GM21576 (cell line): Measurements from ENCODE around the gene DISC1.
"Not testable (repeated sequence)": the region's sequence is repeated elsewhere in the genome, so short reads cannot be mapped to it uniquely, and the experiment has no call there.

Experiments
- ATAC-seq: cut with Tn5 transposase; IDR thresholded peaks from one replicate; pipeline ENCODE4 v1.9.1; 2021; ENCODE audit warnings: mild to moderate bottlenecking, moderate library complexity; ENCODE audit not compliant: unreplicated experiment

Gene DISC1

GRCh38 chr1:231626535-231626950 lies at the start of gene DISC1:
Gene DISC1 (plus strand): TSS chr1:231626790. CDS start chr1:231626868, 78 bp downstream.
- ATAC-seq, result peak; percentile 42

GRCh38 chr1:231576804-231577718 lies 49.5 kb upstream of the DISC1 start:
- ATAC-seq, result no peak

- ATAC-seq, result no peak
Observed at GRCh38 chr1:231580874-231581273, 45.7 kb upstream of the DISC1 start.

GRCh38 chr1:231581859-231582258 lies 44.7 kb upstream of the DISC1 start:
- ATAC-seq, result no peak

- no peak for ATAC-seq
Observed at GRCh38 chr1:231583376-231583775, 43.2 kb upstream of the DISC1 start.

GRCh38 chr1:231584117-231584516 lies 42.5 kb upstream of the DISC1 start:
- ATAC-seq, result no peak

- no peak for ATAC-seq
Observed at GRCh38 chr1:231584921-231585320, 41.7 kb upstream of the DISC1 start.

- ATAC-seq, result no peak
Observed at GRCh38 chr1:231590453-231591198, 36.0 kb upstream of the DISC1 start.

- ATAC-seq, result no peak
Observed at GRCh38 chr1:231591466-231591865, 35.1 kb upstream of the DISC1 start.

GRCh38 chr1:231592809-231593208 lies 33.8 kb upstream of the DISC1 start:
- no peak for ATAC-seq

- ATAC-seq, result not testable (repeated sequence)
Observed at GRCh38 chr1:231593264-231593663, 33.3 kb upstream of the DISC1 start.

GRCh38 chr1:231594123-231594522 lies 32.5 kb upstream of the DISC1 start:
- no peak for ATAC-seq

- ATAC-seq, result no peak
Observed at GRCh38 chr1:231594749-231595148, 31.8 kb upstream of the DISC1 start.

GRCh38 chr1:231596337-231596791 lies 30.2 kb upstream of the DISC1 start:
- no peak for ATAC-seq

GRCh38 chr1:231597971-231598370 lies 28.6 kb upstream of the DISC1 start:
- no peak for ATAC-seq

- ATAC-seq, result no peak
Observed at GRCh38 chr1:231600458-231600976, 26.1 kb upstream of the DISC1 start.

- no peak for ATAC-seq
Observed at GRCh38 chr1:231601824-231602672, 24.5 kb upstream of the DISC1 start.

- ATAC-seq, result no peak
Observed at GRCh38 chr1:231602673-231602984, 24.0 kb upstream of the DISC1 start.

- ATAC-seq, result no peak
Observed at GRCh38 chr1:231603598-231604275, 22.9 kb upstream of the DISC1 start.

- no peak for ATAC-seq
Observed at GRCh38 chr1:231604276-231604621, 22.3 kb upstream of the DISC1 start.
